ENCODE results near the gene PNMA8B.

PNMA8B gene

GRCh38 chr19:46495786-46496099 is at the start of gene PNMA8B:
Gene PNMA8B, minus strand, starts transcription at chr19:46495867. Its CDS starts 402 bp downstream, at chr19:46495465.
- no peak for TF ChIP-seq CEBPB (IDR thresholded peaks at IDR 0.05)
- no peak for TF ChIP-seq USF1 (IDR thresholded peaks at IDR 0.05)
- TF ChIP-seq TEAD4 (IDR thresholded peaks at IDR 0.05), result no peak
- no peak for TF ChIP-seq FOXM1 (IDR thresholded peaks at IDR 0.05; ENCODE audit: borderline replicate concordance, low read depth)
- TF ChIP-seq MAX (IDR thresholded peaks at IDR 0.05), result no peak
- TF ChIP-seq EP300 (IDR thresholded peaks at IDR 0.05; ENCODE audit: borderline replicate concordance), result no peak
- TF ChIP-seq RAD21 (IDR thresholded peaks at IDR 0.05; ENCODE audit: low read depth), result no peak
- no peak for TF ChIP-seq YY1 (IDR thresholded peaks at IDR 0.05; ENCODE audit: low read depth)
- TF ChIP-seq TAF1 (IDR thresholded peaks at IDR 0.05; ENCODE audit: low read depth), result no peak
- no peak for TF ChIP-seq CREB1 (IDR thresholded peaks at IDR 0.05; ENCODE audit: low read depth)
- TF ChIP-seq EGR1 (IDR thresholded peaks at IDR 0.05), result no peak
- TF ChIP-seq ZBTB7A (IDR thresholded peaks at IDR 0.05; ENCODE audit: low read depth), result no peak
- no peak for TF ChIP-seq TCF12 (IDR thresholded peaks at IDR 0.05; ENCODE audit: low read depth)
- TF ChIP-seq REST (IDR thresholded peaks at IDR 0.05; ENCODE audit: low read depth), result no peak
- TF ChIP-seq NFIC (IDR thresholded peaks at IDR 0.05), result no peak

GRCh38 chr19:46544651-46545050 is 49.0 kb upstream of the PNMA8B start:
- TF ChIP-seq ZBTB7A (IDR thresholded peaks at IDR 0.05; ENCODE audit: low read depth), result no peak
- TF ChIP-seq REST (IDR thresholded peaks at IDR 0.05; ENCODE audit: low read depth), result no peak
- no peak for TF ChIP-seq FOXM1 (IDR thresholded peaks at IDR 0.05; ENCODE audit: borderline replicate concordance, low read depth)
- no peak for TF ChIP-seq TEAD4 (IDR thresholded peaks at IDR 0.05)
- no peak for TF ChIP-seq EP300 (IDR thresholded peaks at IDR 0.05; ENCODE audit: borderline replicate concordance)
- no peak for TF ChIP-seq EGR1 (IDR thresholded peaks at IDR 0.05)
- TF ChIP-seq NFIC (IDR thresholded peaks at IDR 0.05), result no peak
- TF ChIP-seq CEBPB (IDR thresholded peaks at IDR 0.05), result no peak
- TF ChIP-seq CREB1 (IDR thresholded peaks at IDR 0.05; ENCODE audit: low read depth), result no peak
- no peak for TF ChIP-seq RAD21 (IDR thresholded peaks at IDR 0.05; ENCODE audit: low read depth)
- no peak for TF ChIP-seq MAX (IDR thresholded peaks at IDR 0.05)
- no peak for TF ChIP-seq YY1 (IDR thresholded peaks at IDR 0.05; ENCODE audit: low read depth)
- no peak for TF ChIP-seq TAF1 (IDR thresholded peaks at IDR 0.05; ENCODE audit: low read depth)
- TF ChIP-seq TCF12 (IDR thresholded peaks at IDR 0.05; ENCODE audit: low read depth), result no peak
- TF ChIP-seq USF1 (IDR thresholded peaks at IDR 0.05), result no peak

- TF ChIP-seq RAD21 (IDR thresholded peaks at IDR 0.05; ENCODE audit: low read depth) (peak; percentile 89), ZBTB7A (IDR thresholded peaks at IDR 0.05; ENCODE audit: low read depth) (no peak)
Observed at GRCh38 chr19:46542428-46543230, 47.0 kb upstream of the PNMA8B start.

- TF ChIP-seq NFIC (IDR thresholded peaks at IDR 0.05), result no peak
- no peak for TF ChIP-seq FOXM1 (IDR thresholded peaks at IDR 0.05; ENCODE audit: borderline replicate concordance, low read depth)
- TF ChIP-seq CREB1 (IDR thresholded peaks at IDR 0.05; ENCODE audit: low read depth), result no peak
- no peak for TF ChIP-seq TCF12 (IDR thresholded peaks at IDR 0.05; ENCODE audit: low read depth)
- no peak for TF ChIP-seq MAX (IDR thresholded peaks at IDR 0.05)
- no peak for TF ChIP-seq USF1 (IDR thresholded peaks at IDR 0.05)
- no peak; the same call in 1 of the 2 replicates for TF ChIP-seq RAD21 (IDR thresholded peaks at IDR 0.05; ENCODE audit: low read depth)
- TF ChIP-seq CEBPB (IDR thresholded peaks at IDR 0.05), result no peak
- no peak for TF ChIP-seq EGR1 (IDR thresholded peaks at IDR 0.05)
- no peak for TF ChIP-seq YY1 (IDR thresholded peaks at IDR 0.05; ENCODE audit: low read depth)
- TF ChIP-seq TAF1 (IDR thresholded peaks at IDR 0.05; ENCODE audit: low read depth), result no peak
- no peak for TF ChIP-seq REST (IDR thresholded peaks at IDR 0.05; ENCODE audit: low read depth)
- TF ChIP-seq ZBTB7A (IDR thresholded peaks at IDR 0.05; ENCODE audit: low read depth), result no peak
- no peak for TF ChIP-seq TEAD4 (IDR thresholded peaks at IDR 0.05)
- TF ChIP-seq EP300 (IDR thresholded peaks at IDR 0.05; ENCODE audit: borderline replicate concordance), result no peak
Observed at GRCh38 chr19:46537136-46538097, 41.8 kb upstream of the PNMA8B start.

All from Ishikawa (cell line).